Measurements from ENCODE around the gene GSTM3.

GSTM3 gene

DNA sequence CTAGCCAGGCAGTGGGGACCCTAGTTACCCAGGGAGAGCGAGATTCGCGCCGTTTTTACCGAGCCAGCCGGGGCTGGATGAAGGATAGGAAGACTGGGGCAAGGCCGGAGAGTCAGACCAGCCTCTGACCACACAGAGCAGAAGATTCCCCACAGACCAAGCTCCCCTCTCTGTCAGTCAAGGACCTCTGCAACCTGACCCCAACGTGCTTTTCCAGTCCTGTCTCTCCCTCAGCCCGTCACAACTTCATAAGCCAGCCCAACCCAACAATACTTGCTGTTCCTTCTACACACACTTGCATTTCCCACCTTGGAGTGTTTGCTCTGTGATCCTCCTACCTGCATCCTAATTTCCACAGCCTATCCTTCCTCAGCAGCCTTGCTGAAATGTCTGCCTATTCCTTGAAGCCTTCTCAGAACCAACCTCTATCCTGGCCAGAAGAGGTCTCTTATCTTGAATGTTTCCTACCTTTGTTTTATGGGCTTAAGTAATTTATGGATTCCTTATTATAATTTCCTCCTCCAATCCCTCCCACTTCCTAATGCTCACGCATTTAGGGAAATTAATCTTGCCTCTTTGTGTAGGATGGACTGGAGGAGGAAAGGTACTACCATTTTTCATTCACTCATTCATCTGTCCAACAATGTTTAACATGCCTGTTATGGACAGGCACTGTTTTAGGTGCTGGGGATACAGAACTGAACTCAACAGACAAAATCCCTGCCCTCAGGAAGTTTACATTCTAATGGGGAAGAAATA lies at the start of gene GSTM3:
GSTM3 (minus strand) TSS at position 424 of the 759 bp plus-strand sequence. CDS start 751 bp downstream, outside the sequence.
- DNase-seq: no peak

DNA sequence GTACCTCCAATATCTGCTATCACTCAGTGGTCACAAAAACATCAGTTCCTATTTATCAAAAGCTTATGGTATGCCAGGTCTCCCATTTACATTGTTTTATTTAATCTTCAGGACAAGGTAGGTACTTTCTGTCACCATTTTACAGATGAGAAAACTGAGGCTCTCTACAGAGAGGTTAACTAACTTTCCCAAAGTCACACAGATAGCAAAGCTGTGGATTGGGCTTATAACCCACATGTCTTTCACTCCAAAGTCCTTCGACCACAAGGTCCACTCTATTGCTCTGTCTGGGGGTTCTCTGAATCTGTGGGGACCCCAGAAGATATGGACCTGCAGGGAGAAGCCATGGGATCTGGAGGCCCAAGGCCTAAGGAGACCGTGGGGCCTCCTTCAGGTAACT lies 49.5 kb upstream of the GSTM3 start:
- DNase-seq: no peak

DNA sequence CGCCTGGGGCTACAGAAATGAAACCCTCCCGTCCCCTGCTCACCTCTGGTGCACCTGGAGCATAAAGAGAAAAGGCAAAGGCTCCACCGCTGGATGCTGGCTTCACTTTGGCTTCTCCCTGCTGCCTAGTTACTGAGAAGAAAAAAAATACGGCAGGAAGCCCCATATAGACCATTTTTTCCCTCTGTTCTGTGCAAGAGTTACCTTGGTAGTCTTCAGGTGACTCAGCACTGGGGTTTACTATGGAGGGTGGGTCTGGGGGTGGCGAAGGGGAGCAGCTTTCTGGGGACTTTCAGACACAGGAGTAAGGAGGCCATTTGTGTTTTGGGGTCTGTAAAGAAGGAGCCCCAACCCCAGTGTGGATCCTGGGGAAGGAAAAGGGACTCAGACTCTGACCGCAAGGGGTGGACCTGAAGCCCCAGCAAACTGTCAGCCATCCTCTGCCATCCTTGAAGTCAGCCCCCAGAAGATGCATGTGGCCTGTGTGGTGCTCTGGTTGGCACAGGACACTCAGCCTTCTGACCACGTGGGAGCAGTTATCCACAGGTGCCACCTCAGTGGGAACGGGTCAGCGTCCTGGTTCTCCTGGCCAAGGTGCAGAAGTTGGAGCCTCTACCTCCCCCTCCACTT lies 48.8 kb upstream of the GSTM3 start:
- no peak for DNase-seq

DNA sequence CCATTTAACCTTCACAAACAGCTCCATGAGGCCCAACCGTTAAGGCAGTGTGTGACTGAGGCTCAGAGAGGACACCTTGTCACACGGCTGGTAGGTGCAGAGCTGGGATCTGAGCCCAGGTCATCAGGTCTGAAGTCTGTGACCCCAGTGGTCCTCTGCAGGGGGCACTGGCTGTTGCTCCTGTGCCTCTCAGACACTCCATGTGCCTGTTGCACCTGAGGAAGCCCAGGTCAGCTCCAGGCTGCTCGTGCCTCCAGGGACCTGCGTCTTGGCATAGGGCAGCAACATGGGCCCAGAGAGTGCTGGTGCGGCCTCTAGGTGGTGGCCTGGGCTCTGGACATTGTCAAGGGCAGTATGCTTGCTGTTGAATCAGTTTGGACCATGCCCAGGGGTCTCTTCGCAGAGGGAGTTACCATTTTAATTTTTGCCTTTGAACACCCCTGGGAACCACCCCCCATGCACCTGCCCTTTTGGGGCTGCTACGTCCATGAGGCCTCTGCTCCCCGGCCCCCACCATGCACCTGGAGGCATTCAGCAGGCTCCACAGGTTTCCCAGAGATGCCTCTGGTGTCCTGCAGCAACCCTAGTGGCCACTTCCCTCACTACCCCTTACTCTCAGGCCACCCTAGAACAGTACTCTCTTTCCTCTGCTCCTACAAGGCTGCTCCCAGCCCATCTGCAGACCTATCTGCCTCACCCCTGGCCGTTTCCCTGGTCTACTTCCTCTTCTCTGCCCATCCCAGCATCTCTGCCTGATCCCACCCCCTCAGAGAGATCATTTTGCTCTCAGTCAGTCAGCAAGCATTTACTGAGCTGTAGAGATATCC lies 48.1 kb upstream of the GSTM3 start:
- no peak for DNase-seq

DNA sequence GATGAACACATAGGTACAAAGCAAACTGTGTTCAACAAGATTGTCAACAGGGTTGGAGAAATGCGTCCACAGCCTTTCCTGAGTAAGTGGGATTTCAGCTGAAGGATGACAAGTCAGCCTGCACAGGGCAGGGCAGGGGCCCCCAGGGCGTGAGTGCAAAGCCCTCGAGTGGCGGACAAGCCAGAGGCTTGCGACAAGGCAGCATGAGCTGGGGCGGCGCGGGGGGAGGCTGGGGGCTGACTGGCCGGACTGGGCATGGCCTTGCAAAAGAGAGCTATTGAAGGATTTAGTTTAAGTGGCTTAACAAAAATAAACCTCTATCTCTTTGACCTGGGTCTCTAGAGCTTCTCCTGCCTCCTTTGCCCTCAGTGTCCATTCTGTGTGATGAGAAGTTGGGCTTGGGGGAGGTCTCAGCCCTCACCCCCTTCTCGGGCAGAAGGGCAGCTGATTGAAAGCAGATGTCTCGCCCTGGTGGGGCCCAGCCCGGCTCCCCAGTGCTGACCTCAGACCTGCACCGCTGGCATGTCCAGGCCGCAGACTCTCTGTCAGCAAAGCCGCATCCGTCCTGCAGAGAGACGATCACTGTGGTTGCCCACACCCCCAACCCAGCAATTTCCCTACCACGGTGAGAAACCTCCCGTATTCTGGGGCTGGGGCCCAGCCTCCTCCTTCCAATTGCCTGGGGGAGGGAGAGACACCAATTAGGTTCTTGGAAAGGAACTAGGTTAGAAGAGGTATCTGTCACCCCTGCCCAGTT lies 47.2 kb upstream of the GSTM3 start:
- no peak for DNase-seq

DNA sequence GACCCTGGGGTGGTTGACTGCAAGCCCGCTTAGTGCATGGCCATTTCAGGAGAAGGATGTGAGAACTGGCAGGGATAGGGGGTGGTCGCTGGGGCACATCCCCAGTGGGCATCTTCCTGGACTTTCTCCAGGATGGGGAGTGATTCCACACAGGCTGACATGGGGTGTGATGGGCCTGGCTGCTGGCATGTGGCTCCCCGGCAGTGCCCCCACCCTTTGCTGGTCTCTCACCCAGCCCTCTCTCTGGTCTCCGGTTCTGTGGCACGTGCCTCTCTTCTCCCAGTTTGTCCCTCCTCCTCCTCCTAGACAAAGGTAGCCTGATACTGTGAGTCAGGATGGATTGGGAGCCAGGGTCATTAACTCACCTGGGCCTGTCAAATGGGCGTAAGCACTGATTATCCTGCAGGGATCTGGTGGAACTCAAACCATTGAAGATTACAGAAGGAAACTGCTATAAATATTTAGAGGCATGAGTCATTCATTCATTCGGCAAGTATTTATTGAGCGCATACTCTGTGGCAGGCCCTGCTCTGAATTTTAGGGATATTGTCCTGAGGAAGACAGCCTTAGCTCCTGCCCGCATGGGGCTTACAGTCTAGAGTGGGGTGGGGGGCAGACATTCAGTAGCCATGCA lies 46.5 kb upstream of the GSTM3 start:
- no peak for DNase-seq

DNA sequence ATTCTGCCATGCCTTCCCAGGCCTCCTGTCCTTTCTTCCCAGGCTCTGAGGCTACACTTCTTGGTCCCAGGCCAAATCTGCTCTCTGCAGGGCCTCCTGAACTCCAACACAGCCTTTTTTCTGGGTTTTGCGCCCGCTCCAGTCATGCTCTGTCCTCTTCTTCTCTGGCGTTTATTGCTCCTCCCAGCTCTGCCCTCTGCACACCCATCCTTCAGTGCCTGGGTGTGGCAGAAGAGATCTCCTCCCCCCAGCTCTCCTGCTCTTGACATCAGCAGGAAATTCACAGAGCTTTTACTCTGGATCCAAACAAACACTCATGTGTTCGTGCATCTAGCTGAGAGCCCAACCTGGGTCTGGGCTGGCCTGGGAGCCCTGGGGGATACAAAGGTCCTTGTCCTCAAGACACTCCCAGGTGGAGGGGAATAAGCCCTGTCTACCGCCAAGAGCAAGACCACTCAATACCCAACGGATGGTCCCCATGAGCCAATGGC lies 45.7 kb upstream of the GSTM3 start:
- no peak for DNase-seq

DNA sequence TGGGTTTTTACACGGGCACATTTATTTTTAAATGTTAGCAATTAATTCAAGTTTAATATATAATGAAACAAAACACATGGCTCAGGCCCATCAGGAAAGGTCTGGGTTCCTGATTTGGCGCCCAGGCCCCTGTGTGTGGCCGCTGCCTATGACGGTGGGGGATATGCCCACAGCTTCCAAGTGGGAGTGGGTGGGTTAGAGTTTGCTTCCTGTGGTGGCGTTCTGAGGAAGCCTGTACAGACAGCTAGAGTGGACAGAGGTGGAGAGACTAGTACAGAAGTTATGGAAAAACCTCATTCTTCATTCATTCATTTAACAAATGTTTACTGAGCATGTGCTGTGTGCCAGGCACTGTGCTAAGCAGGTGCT lies 45.3 kb upstream of the GSTM3 start:
- no peak for DNase-seq

DNA sequence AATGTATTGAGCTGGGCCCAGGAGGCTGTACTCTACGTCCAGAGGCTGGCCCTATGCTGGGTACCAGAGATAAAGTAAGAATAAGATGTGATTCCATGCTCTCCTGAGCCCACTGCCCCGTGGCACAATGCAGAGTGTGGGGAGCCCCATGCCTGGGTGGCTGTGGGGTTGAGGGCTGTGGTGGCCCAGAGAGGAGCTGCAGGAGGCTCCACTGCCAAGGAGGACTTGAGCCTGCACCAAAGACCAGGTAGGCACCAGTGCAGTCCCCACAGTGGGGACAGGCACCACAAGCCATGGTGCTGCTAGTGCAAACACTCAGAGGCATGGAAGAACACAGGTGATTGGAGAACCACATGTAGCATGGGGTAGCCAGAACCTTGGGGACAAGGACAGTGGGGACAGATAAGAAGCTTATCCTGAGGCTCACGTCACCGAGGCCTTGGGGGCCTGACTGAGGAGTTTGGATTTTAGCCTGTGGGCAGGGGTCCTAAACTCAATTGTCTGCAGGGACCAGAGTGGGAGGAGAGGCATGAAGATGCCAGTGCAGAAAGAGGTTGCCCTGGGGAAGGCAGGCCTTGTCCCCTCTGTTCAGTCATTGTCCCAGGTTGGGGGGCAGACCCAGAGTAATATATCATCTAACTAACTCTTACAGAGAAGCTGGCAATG lies 44.7 kb upstream of the GSTM3 start:
- DNase-seq: no peak

DNA sequence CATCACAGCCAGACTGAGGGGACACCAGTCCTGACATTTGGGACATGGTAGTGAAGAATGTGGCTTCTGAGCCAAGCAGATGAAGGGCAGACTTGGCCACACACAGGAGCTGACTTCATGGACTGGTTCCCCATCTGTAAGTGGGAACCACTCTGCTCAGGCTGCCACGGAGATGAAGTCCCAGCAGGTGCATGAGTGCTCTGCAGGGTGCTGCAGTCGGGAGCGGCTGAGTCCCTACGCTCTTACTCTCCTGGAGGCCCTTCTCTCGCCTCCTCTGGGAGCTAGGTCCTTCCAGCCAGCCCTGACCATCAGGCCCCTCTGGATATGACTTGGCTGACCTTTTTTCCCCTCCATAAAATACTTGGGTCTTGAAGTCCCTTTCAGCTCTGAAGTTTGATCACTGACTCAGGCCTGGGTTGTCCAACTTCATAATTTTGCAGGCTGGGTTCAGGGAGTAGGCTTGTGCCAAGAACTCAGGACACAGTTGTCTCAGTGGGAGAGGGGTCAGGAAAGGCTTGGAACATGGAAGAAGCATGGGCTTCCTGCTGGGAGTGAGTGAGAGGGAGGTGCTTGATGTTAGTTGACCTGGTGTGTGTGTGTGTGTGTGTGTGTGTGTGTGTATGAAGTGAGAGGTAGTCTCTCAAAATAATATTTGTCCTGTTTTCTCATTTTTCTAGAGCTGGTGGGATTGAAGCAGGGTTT lies 43.9 kb upstream of the GSTM3 start:
- no peak for DNase-seq

DNA sequence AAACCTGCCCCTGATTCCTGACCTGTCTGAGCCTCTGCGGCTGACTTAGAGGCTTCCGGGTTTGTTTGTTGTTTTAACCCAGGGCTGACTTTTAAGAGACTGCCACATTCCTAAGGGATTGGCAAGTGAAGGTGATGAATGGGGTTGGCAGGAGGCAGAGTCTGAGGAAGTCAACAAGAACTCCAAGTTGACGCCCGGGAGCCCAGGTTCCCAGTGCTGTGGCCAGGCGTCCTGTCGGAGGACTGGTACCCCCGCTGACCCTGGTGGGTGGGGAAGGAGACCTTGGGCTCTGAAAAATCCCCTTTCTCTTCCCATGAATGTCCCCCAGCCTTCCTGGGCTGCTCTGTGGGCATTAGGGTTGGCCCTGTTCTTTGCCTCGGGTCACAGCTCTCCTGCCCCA lies 42.6 kb upstream of the GSTM3 start:
- DNase-seq: no peak

DNA sequence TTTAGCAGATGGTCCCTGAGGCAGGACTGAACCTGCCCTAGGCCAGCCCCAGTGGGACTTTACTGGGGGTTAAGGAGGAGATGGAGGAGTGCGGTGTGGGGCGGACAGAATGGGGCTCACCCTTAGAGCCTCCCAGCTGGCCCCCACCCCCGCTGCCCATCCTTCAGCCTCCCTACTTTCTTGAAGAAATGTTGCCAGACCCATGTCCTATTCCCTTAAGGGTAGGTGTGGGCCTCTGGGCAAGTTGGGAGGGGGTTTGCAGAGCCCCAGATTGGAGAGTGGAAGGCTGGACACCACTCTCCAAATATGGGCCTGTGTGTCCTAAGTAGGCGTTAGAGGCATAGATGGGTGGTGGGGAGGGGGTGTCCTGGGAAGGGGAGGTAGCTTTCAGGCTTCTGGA lies 42.1 kb upstream of the GSTM3 start:
- DNase-seq: no peak

DNA sequence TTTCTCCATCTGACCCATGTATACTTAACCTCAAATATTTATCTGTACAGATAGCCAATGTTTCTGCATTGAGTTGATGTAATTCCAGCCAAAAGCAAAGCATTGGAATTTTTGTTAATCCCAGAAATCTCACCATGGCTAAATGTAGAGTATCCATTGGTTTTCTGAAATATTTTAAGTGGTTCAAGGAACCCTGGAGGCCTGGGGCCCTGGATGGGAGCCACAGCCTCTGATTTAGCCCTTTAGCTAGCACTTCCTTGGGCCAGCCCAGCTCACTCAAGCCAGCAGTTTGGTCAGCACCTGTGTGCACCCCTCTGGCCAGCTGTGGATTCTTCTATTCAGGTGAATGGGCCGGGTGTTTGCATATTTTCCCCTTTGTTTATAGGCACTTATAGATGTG lies 41.7 kb upstream of the GSTM3 start:
- no peak for DNase-seq

DNA sequence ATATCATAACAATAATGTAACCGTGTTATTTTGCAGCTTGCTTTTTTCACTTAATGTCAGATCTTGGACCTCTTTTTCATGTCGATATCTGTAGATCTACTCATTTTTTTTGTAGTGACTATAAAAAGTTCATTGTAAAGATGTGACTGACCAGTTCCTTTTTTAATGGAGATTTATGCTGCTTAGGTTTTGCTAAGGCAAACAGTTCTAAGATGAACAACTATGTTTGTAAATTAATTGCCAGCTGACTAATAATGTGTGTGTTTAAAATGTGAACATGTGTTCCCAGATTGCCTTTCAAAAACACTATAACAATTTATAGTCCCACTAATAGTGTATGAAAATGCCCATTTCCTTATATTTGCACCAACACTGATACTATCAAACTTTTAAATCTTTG lies 41.0 kb upstream of the GSTM3 start:
- no peak for DNase-seq

DNA sequence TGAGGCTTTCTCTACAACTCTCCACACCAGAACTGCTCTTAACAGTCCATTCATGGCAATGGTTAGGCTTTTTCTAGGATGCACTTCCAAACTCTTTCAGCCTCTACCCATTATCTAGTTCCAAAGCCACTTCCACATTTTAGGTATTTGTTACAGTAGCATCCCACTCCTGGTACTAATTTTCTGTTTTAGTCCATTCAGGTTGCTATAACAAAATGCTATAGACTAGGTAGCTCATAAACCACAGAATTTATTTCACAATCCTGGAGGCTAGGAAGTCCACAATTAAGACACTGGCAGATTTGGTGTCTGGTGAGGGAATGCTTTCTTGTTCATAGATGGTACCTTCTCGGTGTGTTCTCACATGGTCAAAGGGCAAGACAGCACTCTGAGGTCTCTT lies 40.1 kb upstream of the GSTM3 start:
- DNase-seq: no peak

DNA sequence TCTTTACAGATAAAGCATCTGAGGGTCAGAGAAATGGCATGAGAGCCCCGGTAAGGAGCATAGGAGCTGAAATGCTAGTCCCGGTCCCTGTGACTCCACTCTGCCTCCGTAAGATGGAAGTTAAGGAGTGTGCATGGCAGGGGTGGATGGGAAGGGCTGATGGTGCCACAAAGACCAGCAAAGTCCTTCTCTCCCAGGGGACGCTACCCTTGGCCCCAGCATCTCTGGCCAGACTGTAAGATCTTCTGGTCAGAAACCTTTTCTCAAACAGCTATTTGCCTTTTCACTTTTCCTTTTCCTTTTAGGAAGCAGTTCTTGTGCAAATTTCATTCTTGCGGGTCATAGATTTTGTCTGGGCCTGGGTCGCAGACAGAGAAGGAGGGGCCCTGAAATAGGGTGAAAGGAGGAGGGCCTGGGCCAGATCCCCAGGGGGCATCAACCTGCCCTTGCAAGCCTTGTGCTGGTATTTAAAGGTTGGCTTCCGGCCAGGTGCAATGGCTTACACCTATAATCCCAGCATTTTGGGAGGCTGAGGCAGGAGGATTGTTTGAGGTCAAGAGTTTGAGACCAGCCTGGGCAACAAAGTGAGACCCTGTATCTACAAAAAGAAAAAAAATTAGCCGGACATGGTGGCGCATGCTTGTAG lies 37.3 kb upstream of the GSTM3 start:
- DNase-seq: no peak

DNA sequence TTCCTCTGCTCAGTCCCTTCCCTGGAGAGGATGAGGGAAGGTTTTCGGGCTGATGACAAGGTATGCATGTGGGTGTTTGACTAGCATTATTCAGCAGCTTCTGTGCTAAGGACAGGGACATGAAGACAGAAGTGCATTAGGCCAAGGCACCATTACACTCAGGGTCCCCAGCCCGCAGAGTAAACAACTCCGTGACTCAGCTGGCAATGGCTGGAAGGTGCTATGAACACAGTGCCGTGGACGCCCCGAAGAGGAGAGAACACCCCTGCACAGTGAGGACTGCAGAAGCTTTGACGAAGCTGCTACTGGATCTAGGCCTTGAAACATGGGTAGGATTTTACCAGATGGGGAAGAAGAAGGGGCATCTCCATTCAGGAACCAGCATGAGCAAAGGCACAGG lies 36.6 kb upstream of the GSTM3 start:
- no peak for DNase-seq

DNA sequence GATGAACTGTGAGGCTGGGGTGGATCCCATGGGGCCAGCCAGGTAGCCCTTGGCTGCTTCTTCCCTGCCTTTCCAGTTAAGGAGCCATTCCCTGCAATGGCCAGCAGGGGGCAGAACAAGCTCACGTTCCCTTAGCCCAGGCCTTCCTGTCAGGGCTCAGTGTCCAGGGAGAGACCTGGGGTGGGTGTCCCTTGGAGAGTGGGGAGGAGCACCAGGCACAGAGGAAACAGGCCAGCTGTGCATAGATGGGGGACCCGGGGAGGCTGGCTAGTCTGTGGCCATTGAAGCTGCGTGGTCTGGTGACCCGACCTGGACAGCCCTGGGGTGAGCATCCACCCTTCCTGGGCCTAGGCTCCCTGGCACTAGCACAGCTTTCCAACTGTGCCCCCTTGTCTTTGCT lies 36.1 kb upstream of the GSTM3 start:
- peak; percentile 80 to 81 for DNase-seq

DNA sequence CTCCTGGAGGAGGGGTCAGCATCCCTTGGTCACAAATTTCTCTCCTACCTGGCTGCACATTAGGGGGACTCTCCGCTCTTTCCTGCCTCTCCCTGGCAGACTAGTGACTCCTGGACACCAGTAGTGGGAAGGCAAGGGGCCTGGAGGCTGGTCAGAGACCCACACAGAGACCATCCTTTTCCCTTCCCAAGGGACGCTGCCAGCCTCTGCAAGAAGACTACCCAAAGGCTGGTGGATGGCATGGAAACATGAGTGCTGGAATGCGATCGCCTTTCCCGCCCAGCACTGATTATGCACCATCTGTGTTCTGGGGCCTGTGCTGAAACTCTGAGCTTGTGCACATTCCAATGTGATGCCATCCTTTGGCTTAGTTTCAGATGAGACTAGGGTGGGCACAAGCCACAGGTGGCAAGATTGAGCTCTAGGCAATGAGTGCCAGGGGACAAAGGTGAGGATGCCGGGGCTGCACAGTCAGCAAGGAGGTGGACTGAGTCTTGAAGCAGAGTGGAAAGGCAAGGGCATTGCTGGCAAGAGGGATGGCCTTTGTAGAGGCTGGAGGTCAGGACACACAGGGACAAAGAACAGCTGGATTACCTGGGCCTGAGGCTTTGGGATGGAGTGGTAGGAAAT lies 35.5 kb upstream of the GSTM3 start:
- DNase-seq: no peak

DNA sequence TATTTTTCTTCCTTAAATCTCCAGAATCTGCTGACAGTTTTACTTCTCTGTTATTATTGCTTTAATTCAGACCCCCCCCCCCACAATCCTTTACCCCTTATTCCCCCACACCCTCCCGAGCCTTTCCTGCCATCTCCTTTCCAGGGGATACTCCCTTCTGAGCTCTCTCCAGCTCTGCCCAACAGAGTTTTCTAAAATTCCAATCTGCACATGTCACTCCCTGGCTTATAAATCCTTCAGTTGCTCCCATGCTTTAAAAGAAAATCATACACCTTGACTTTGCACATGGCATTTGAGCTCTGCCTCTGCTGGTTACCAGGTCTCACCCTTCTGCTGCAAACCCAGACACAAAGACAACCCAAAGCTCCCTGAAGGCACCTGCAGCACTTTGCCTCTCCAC lies 34.6 kb upstream of the GSTM3 start:
- no peak for DNase-seq
